WI38 (cell line): ENCODE results near the gene LMTK3.

Experiments
- H3K4me3 ChIP-seq: 2 replicates; pipeline ENCODE4 v1.5.1; 2011; ENCODE audit warnings: low read depth, mild to moderate bottlenecking, control low read depth, low read length
- CTCF ChIP-seq: IDR thresholded peaks from 2 replicates; pipeline ENCODE4 v1.5.1; 2012; ENCODE audit warnings: low read depth, mild to moderate bottlenecking, control low read depth, low read length

LMTK3 gene

DNA sequence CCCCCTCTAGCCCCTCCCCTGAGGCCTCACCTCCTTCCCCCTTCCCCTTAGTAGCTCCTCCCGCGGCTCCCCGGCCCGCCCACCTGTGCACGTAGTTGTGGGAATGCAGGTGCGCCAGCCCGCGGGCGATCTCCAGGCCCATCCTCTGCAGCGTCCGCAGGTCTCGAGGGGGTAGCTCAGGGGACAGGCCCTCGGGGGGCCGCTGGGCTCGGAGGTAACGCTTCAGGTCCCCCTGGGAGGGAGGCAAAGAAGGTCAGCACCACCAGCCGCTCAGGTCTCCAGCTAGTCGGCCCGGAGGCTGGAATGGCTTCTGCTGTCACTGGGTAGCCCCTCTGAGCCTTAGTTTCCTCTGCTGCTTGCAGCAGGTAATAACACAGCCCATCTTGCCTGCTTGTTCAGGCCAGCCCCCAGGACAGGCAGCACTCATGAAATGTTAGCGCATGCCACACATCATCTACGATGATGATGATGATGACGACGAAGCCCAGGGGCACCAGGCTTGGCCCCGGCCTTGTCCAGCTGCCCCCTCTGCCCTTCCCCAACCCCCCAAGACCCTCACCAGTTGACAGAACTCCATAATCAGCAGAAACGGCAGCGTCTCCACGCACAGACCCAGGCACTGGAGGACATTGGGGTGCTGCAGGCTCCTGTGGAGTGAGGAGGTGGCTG, 9.2 kb downstream of the LMTK3 start:
- TF ChIP-seq CTCF: no peak
- H3K4me3 ChIP-seq: no peak overlapping the region

- no peak overlapping the region for H3K4me3 ChIP-seq
These were observed 9.9 kb downstream of the LMTK3 start for GRCh38 chr19:48501494-48502349.

DNA sequence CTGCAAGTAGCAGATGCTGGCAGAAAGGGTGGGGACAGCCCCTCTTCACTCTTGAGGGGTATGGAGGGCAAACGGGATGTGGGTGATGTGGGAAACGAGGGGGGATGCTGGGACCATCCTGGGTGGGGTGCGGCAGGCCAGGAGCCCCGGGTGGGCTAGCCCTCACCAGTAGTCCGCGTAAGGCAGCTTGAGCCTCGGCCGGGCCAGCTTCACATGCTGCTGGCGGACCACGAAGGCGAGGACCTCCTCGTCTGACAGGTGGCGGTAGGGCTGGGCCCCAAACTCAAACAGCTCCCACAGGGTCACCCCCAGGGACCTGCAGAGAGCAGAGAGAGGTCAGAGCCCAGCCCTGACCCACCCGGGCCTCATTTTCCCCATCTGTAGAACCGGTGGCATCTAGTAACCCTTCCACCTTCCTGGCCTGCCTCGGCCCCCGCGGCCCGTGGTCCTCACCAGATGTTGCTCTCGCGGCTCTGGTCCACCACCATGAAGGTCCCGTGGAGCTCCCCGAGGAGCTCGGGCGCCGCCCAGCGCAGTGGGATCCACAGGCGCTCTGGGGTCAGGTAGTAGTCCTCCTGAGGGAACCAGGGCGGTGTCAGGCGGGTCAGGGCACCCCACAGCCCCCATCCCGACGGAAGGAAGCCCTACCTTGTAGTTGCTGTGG, 10.7 kb downstream of the LMTK3 start:
- no peak overlapping the region for H3K4me3 ChIP-seq

More at GRCh38 chr19:48501494-48502349, 9.9 kb downstream of the LMTK3 start:
- no peak for TF ChIP-seq CTCF

DNA sequence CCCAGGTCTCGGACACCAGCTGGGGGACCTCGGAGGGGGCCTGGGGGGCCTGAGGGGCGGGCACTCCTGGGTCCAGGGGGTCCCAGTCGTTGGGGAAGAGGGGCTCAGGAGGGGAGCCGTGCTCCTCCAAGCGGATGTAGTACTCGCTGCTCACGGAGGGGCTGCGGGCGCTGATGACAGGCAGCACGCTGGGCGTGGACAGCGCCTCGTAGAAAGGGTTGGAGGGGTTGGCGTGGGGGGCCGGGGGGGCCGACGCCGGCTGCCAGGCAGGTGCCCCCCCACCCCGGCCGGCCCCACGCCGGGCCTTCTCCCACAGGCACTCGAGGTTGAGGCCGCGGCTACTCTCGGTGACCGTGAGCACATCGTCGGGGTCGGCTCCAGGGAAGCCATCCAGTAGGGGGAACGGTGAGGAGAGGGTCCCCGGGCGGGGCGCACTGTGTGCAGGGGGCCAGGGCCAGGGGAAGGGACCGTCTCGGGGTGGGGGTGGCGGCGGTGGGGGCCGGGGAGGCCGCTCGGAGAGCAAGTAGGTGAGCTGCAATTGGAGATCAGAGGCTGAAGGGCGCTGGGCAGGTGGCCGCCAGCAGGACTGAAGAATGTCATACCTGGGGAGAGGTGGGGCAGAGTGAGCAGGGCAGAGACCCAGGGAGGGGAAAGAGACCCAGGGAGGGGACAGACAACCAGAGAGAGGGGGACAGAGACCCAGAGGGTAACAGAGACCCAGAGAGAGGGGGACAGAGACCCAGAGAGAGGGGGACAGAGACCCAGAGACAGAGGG, 12.1 kb downstream of the LMTK3 start:
- H3K4me3 ChIP-seq: no peak overlapping the region
- TF ChIP-seq CTCF: no peak

More for the DNA sequence above, 10.7 kb downstream of the LMTK3 start:
- TF ChIP-seq CTCF: no peak

GRCh38 chr19:48498595-48499311, 12.9 kb downstream of the LMTK3 start:
- TF ChIP-seq CTCF: no peak
- H3K4me3 ChIP-seq: no peak overlapping the region

GRCh38 chr19:48497728-48498594, 13.7 kb downstream of the LMTK3 start:
- no peak for TF ChIP-seq CTCF
- H3K4me3 ChIP-seq: no peak overlapping the region
